ENCODE measurements around the gene BAIAP3. TPM values are rescaled to one million over a fixed set of nuclear protein-coding genes. Genes with fewer than 3 reads are reported as not detected.

Gene BAIAP3
- total and polyA plus RNA-seq, 10 of the 15 experiments (the other 5 are each of a cell fraction or from before 2014, with no cell fraction given): 0.03 to 0.56 (median 0.17) TPM; not detected in 3

DNA sequence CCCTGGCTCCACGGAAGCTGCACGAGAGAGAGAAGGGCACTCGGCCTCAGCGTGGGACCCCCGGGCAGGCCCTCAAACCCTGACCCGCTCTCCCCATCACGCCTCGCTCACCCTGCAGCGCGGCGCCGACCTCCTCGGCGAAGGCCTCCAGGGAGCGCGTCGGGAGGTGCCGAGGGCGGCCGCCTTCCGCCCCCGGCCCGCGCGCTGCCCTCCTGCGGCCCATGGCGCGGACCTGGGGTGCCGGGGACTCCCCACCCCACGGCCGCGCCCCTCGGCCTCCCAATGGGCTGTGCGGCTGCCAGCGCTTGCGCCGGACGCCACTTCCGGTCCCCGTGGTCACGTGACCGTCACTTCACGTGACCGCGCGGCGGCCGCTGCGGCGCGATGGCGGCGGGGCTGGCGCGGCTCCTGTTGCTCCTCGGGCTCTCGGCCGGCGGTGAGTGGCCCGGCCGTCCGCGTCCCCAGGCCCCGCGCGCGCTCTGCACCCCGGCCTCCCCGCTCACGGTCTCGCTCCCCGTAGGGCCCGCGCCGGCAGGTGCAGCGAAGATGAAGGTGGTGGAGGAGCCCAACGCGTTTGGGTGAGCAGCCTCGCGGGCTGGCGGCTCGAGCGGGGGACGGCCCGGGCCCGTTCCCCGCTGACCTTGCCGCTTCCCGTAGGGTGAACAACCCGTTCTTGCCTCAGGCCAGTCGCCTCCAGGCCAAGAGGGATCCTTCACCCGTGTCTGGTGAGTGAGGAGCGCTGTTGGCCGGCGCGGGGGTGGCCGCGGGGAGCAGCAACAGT lies 18.3 kb downstream of the BAIAP3 start, which contains the start of the genes GNPTG and TSR3:
Gene GNPTG, plus strand, starts transcription at position 350 of the 781 bp plus-strand sequence. Its CDS starts 35 bp downstream, at position 385.
Gene TSR3, minus strand, starts transcription at position 297 of the 781 bp plus-strand sequence. Its CDS starts 74 bp downstream, at position 223.
- ChIA-PET CTCF (no interaction called here), RAD21 (ENCODE audit: unreplicated experiment) (interaction anchor here (0.8 kb wide), 1 partner anchor 9 kb away, joined by 4 read pairs; no protein-coding TSS in a partner anchor), POLR2A (no interaction called here), SMC1A (ENCODE audit: uncharacterized antibody, unreplicated experiment) (no interaction called here)
- H3K4me1 ChIP-seq (ENCODE audit: control insufficient read depth, insufficient read depth, low read length): peaks cover 8% of the 10 kb centered on the region
- peak within 1 kb of the TSS; percentile 78 for H2AFZ ChIP-seq (ENCODE audit: control insufficient read depth, low read depth, low read length)
- peaks cover 0 to 6% of the 10 kb centered on the region in 2 experiments; a peak in 3 of 4 replicates for H3K36me3 ChIP-seq (ENCODE audit: control insufficient read depth in 2 of 2, insufficient read depth in 2 of 2, low read length in 1 of 2)
- no peaks in the 10 kb centered on the region for H3K27me3 ChIP-seq (replicated peaks in 1 of 2; ENCODE audit: control insufficient read depth in 2 of 2, insufficient read depth in 2 of 2, low read length in 1 of 2)
- H3K27ac ChIP-seq (ENCODE audit: control insufficient read depth, insufficient read depth): peak within 1 kb of the TSS; percentile 59
- peak within 1 kb of the TSS; percentile 70 for H3K9ac ChIP-seq (ENCODE audit: control insufficient read depth, insufficient read depth, low read length)
- peaks cover 27% of the 10 kb centered on the region for H3K79me2 ChIP-seq (ENCODE audit: control insufficient read depth, insufficient read depth, low read length)
- in situ Hi-C loops (cut with MboI) (no loop called here), intact Hi-C loops (cut with micrococcal nuclease; ENCODE audit: unreplicated experiment) (no loop called here)
- BruUV-seq (replicated peaks): no TSS peak
- 2% methylated on average over 81 of the region's 98 CpGs for WGBS (ENCODE audit: insufficient coverage, insufficient replicate concordance, low lambda C conversion rate, missing lambda C conversion rate)
- H3K4me2 ChIP-seq (ENCODE audit: control insufficient read depth, insufficient read depth): peak within 1 kb of the TSS; percentile 83
- DNase-seq (ENCODE audit: low read depth, low spot score) (peak; percentile 64), ATAC-seq (peak; percentile 98), FAIRE-seq (peak; percentile 35)
- H4K20me1 ChIP-seq (ENCODE audit: control insufficient read depth, insufficient read depth): no peaks in the 10 kb centered on the region
- no peaks in the 10 kb centered on the region for H3K9me3 ChIP-seq (replicated peaks; ENCODE audit: control insufficient read depth, insufficient read depth, low read length)
- H3K4me3 ChIP-seq: peak within 1 kb of the TSS; percentile 81
- TF ChIP-seq, protein P1, sequence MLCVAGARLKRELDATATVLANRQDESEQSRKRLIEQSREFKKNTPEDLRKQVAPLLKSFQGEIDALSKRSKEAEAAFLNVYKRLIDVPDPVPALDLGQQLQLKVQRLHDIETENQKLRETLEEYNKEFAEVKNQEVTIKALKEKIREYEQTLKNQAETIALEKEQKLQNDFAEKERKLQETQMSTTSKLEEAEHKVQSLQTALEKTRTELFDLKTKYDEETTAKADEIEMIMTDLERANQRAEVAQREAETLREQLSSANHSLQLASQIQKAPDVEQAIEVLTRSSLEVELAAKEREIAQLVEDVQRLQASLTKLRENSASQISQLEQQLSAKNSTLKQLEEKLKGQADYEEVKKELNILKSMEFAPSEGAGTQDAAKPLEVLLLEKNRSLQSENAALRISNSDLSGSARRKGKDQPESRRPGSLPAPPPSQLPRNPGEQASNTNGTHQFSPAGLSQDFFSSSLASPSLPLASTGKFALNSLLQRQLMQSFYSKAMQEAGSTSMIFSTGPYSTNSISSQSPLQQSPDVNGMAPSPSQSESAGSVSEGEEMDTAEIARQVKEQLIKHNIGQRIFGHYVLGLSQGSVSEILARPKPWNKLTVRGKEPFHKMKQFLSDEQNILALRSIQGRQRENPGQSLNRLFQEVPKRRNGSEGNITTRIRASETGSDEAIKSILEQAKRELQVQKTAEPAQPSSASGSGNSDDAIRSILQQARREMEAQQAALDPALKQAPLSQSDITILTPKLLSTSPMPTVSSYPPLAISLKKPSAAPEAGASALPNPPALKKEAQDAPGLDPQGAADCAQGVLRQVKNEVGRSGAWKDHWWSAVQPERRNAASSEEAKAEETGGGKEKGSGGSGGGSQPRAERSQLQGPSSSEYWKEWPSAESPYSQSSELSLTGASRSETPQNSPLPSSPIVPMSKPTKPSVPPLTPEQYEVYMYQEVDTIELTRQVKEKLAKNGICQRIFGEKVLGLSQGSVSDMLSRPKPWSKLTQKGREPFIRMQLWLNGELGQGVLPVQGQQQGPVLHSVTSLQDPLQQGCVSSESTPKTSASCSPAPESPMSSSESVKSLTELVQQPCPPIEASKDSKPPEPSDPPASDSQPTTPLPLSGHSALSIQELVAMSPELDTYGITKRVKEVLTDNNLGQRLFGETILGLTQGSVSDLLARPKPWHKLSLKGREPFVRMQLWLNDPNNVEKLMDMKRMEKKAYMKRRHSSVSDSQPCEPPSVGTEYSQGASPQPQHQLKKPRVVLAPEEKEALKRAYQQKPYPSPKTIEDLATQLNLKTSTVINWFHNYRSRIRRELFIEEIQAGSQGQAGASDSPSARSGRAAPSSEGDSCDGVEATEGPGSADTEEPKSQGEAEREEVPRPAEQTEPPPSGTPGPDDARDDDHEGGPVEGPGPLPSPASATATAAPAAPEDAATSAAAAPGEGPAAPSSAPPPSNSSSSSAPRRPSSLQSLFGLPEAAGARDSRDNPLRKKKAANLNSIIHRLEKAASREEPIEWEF (IDR thresholded peaks at IDR 0.05; ENCODE audit: insufficient replicate concordance, low read depth, low read length): no peak
- TF ChIP-seq SREBF2 (IDR thresholded peaks at IDR 0.05; ENCODE audit: low read length): no peak
- no peak for TF ChIP-seq FOXM1 (IDR thresholded peaks at IDR 0.05; ENCODE audit: low read depth, low read length)
- TF ChIP-seq PAX5 (IDR thresholded peaks at IDR 0.05; ENCODE audit: borderline replicate concordance, low read depth, low read length): peak; percentile 40; the same call in 1 of the 2 replicates
- TF ChIP-seq, protein P2, sequence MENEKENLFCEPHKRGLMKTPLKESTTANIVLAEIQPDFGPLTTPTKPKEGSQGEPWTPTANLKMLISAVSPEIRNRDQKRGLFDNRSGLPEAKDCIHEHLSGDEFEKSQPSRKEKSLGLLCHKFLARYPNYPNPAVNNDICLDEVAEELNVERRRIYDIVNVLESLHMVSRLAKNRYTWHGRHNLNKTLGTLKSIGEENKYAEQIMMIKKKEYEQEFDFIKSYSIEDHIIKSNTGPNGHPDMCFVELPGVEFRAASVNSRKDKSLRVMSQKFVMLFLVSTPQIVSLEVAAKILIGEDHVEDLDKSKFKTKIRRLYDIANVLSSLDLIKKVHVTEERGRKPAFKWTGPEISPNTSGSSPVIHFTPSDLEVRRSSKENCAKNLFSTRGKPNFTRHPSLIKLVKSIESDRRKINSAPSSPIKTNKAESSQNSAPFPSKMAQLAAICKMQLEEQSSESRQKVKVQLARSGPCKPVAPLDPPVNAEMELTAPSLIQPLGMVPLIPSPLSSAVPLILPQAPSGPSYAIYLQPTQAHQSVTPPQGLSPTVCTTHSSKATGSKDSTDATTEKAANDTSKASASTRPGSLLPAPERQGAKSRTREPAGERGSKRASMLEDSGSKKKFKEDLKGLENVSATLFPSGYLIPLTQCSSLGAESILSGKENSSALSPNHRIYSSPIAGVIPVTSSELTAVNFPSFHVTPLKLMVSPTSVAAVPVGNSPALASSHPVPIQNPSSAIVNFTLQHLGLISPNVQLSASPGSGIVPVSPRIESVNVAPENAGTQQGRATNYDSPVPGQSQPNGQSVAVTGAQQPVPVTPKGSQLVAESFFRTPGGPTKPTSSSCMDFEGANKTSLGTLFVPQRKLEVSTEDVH (IDR thresholded peaks at IDR 0.05; ENCODE audit: low read depth, partially characterized antibody): no peak
- TF ChIP-seq, protein P3, sequence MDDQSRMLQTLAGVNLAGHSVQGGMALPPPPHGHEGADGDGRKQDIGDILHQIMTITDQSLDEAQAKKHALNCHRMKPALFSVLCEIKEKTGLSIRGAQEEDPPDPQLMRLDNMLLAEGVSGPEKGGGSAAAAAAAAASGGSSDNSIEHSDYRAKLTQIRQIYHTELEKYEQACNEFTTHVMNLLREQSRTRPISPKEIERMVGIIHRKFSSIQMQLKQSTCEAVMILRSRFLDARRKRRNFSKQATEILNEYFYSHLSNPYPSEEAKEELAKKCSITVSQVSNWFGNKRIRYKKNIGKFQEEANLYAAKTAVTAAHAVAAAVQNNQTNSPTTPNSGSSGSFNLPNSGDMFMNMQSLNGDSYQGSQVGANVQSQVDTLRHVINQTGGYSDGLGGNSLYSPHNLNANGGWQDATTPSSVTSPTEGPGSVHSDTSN (IDR thresholded peaks at IDR 0.05; ENCODE audit: insufficient replicate concordance, low read depth, low read length): peak; percentile 45
- TF ChIP-seq KLF5 (IDR thresholded peaks at IDR 0.05; ENCODE audit: partially characterized antibody): peak; percentile 77
- TF ChIP-seq EP300 (IDR thresholded peaks at IDR 0.05; ENCODE audit: borderline replicate concordance in 1 of 2, control insufficient read depth in 1 of 2, low read depth in 2 of 2, low read length in 2 of 2): peak in 1 of 2 experiments; percentile 59; a peak in 1 of 4 replicates
- TF ChIP-seq EZH2 (IDR thresholded peaks at IDR 0.05; ENCODE audit: borderline replicate concordance, control insufficient read depth, low read depth, low read length): no peak
- no peak for TF ChIP-seq CBFB (IDR thresholded peaks at IDR 0.05; ENCODE audit: low read depth)
- TF ChIP-seq CHD4 (IDR thresholded peaks at IDR 0.05): no peak
